ENCODE measurements around the gene ACAP2.

- no peak for TF ChIP-seq CTCF (IDR thresholded peaks at IDR 0.05)
- no peak for TF ChIP-seq POLR2A (IDR thresholded peaks at IDR 0.05)
- no peak for TF ChIP-seq POLR2AphosphoS5 (IDR thresholded peaks at IDR 0.05; ENCODE audit: insufficient read depth in 1 of 2, low read depth in 1 of 2)
Measured at GRCh38 chr3:195405651-195406050, 37.2 kb downstream of the ACAP2 start.

Data from vagina (tissue), 2 donors.